ENCODE data around the gene BBS9.

BBS9 gene

DNA sequence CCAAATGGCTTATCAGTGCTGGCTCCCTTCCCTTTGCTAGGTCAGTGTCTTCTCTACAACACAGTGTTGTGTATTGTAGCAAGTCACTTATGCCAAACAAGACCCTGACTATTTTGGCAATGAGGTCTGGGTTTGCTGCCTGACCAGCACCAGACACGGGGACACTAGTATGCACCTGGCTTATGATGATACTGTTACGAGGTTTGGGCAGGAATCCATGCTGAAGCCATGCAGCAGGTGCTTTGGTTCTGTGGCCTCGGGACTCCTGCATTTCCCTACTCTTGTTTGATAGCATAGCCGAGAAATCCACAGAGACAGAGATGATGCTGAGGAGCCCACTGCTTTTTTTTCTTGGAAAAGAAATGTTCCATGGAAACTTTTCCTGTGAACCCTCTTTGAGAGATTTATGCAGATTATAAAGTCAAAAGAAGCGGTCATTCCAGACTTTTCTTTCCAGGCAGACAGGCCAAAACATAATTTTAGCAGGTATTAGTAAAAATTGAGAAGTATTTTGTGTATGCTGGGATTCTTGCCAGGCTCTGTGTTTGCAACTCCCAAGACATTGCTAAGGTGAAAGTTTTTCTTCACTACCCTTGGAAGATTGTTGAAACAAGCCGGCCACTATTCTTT, 291.1 kb downstream of the BBS9 start:
- DNase-seq = peak in 1 of 10 donors; percentile 19
- intact Hi-C loops (cut with DNase I) = no loop called here

DNA sequence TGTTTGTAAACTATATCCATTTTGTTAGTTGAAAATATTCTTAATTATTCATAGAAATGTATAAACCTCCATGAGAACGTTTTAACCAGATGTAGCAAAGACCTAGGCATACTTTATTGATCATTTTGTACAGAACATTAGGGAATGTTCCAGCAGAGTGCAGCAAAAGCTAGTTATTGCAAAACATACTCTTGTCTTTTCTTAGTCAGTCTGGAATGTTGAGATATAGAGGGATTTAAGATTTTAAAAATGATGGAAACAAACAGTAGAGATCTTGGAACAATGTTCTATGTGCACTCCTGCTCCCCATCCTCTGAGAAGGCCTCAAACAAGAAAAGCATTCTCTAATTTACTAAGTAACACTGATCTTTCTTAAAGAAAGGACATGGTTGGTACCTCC, 292.1 kb downstream of the BBS9 start:
- intact Hi-C loops (cut with DNase I) = no loop called here
- no peak for DNase-seq

DNA sequence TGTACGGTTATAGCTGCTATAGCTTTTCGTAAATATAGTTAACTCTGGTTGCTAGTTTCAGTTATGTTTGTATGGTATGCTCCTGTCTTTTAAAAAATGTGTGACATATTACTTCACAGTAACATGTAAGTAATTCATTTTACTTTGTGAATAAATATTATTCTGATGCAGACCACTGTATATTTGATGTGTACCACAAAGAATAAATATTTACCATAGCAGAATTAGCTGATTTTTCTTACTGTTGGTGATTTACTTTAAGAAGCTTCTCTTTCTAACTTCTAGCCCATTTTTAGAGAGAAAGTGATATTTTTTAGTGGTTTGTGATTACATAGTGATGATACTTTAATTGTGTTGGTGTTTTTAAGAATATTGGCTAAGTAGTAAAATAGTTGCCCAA, 292.8 kb downstream of the BBS9 start:
- intact Hi-C loops (cut with DNase I) = no loop called here
- DNase-seq = no peak

DNA sequence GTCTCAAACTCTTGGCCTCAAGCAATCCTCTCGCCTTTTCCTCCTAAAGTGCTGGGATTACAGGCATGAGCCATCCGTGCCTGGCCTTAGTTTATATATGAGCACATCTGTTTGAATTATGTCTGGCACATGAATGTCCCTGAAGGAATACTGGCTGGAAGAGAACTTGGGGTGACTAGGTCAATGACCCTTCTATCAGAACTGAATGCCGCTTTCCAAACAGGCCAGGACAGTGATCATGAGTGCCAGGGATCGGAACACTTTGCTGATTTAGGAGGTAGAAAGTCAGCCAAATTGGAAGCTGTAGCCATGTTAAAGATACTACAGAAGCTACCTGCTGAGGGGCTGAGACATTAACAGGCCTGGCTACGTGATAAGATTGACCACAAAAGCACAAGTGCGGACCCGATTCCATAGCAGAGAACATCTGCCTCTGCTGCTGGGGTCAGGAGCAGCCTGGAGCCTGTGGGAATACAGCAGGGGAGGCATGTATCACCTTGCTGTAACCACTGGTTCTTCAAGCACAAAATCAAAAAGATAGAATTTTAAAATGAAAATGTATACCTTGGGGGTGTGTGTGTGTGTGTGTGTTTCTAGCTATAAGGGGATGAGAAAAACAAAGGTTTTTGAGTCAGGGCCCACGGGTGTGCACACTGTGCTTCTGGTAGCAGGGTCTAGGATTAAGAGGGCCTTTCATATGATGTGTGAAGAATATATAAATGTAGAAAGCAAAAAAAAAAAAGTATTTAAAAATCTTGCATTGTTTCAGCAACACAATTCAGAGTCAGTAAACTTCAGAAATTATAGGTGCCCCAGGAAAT, 293.7 kb downstream of the BBS9 start:
- no peak for DNase-seq
- intact Hi-C loops (cut with DNase I) = no loop called here

DNA sequence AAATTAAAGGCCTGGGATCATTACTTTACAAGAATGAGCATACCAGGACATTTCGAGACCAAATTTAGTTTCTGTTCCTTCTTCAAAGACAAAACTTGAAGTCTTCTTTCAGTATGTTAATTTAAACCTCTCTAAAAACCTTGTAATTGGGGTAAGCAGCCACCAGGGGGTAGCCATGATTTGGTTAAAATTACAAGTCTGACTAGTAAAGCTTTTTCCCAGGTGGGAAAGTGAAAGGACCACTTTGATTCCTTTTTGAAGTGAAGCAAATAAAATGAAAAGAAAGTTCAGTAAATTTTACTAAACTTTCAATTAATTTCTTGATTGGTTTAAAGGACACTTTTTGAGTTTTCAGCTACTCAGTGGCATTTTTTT, 294.3 kb downstream of the BBS9 start:
- no peak for DNase-seq
- intact Hi-C loops (cut with DNase I) = no loop called here

DNA sequence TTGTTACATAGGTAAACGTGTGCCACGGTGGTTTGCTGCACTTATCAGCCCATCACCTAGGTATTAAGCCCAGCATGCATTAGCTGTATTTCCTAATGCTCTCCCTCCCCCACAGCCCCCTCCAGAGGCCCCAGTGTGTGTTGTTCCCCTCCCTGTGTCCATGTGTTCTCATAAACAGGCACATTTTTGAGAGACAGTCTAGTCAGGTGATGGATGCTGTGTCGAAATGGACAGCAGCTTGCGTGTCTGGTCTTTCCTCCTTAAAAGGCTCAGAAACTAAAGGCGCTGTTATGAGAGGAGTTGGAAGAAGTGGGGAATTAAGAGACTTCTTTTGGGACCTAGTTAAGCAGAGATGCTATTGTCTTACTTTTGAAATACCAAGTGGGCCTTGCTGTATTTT, 296.0 kb downstream of the BBS9 start:
- intact Hi-C loops (cut with DNase I) = no loop called here
- peak in 1 of 10 donors; percentile 5 for DNase-seq

DNA sequence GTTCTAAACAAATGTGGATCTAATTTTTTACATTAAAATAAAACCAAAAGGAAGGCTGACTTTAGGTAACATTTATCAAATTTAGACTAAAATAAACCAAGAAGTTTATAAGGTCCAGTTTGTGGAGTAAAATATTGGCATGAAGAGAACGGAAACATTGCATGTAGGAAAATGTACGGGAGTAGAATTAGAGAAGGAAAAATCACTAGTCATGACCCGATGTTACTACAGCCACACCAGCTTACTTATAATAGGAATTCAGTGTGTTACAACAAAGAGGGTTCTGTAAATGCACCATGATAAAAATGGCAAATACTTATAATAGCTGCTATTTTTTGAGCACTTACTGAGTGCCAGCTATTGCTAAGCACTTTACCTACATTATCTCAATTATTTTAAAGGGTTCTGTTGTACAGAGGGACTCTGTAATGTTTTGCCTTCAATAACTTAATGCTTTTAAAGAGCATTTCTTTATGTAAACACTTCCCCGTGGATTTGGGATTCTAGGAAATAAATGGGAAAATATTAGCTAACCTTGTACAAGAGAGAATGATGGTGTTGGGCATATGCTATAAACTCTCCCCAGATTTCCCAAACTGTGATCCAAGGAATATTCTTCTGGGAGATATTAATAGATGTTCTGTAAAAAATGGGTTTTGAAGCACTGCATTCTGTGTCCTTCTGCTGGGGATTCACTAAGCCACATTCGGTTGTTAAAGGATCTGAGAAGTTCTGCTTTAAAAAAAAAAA, 296.7 kb downstream of the BBS9 start:
- no peak for DNase-seq
- intact Hi-C loops (cut with DNase I) = no loop called here

DNA sequence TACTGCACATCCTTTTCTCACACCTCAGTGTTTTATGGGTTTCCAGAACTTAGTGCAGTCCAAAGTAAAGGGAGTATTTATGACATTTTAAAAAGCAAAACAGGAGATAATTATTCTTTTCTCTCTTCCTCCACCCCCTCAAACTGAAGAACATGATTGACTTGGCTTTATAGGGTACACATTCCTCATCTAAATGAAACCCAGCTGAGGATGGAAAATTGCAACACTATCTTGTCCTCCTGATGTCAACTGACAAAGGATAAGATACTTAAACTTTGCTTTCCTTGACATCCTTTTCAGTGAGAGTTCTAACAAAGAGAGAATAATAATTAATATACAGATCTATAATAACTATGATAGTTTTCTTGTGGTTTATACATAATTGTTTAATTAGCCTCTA, 299.1 kb downstream of the BBS9 start:
- no peak for DNase-seq
- intact Hi-C loops (cut with DNase I) = no loop called here

DNA sequence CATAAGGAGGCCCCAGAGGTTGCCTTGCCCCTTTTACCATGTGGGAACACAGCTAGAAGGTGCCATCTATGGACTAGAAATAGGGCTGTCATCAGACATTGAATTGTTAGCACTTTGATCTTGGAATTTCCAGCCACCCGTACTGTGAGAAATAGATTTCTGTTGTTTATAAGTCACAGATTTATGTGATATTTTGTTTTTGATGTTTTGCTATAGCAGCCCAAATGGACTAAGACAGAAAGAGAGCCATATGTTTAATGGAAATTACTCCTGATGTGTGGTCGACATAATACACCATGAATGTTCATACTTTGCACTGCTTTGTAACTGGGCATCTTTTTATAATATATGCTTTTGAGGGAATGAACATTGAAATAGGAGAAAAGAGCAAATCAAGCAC, 302.2 kb downstream of the BBS9 start:
- DNase-seq = no peak
- intact Hi-C loops (cut with DNase I) = no loop called here

DNA sequence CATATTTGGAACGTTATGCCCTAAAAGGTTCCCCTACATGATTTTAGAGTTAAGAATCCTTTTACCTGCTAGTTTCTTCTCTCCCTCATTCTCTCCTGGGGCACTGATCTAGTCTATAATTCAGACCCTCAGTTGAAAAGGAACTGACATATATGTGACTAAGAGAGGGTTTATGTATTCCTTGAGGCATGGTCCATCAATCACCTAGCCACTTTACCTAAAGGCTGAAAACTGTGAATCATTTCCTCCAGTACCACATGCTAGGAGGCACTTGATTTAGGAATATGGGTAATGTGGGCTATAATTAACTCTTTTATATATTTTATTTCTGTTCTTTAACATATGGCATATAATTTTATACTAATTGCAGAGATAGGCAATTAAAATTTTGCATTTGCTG, 303.5 kb downstream of the BBS9 start:
- DNase-seq = no peak
- intact Hi-C loops (cut with DNase I) = no loop called here

DNA sequence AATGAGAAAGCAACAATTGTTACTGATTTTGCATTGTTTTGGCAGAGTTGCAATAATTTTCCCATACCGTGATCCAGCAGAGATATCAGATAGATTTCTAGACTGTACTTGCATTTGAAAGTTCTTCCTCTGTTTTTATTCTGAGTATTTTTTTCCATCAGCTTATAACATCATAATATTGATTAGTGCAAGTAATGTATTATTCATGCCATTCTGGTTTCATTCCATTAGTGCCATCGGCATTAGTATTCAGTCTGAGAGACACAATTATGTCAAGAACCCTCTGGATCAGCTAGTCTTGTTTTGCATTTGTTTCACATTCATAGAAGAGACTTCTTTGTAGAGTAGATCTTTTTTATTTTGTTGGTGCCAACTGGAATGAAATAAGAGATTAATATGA, 304.0 kb downstream of the BBS9 start:
- intact Hi-C loops (cut with DNase I) = no loop called here

DNA sequence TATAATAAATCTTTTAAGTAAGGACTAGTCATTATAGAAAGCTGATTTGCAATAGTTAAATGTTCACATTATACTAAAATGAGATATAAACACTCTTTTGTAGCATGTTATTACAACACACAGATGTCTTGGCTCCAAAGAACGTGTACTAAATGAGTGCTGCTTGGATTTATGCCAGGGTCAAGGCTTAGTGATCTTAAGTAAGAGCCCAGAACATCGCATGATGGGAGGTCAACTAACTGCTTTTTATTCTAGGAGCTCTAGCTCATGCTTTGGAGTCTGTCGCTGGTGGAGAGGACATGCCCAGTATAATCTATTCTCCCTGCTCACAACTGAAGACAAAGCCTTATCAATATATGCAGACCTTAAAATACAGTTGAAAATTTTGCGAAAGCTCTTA, 315.1 kb downstream of the BBS9 start:
- DNase-seq = no peak
- intact Hi-C loops (cut with DNase I) = no loop called here

More for the DNA sequence above, 304.0 kb downstream of the BBS9 start:
- no peak for DNase-seq

DNA sequence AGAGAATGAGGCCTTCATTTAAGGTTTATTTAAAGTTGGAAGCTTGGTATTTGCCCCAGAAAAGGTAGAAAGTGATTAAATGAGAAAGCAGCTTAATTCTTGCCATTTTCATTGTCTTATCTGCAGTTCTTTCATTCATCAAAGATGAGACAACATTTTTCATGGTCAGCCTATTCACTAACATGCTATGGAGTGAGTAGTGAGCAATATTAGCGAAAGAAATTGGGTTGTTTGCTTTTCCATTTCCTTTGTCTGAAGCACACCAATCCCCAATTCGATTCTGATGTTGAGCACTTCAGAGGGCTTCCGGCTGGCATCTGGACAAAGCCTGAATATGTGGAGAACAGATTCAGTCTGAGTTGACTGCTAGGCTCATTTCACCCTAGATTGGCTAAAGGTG, 317.2 kb downstream of the BBS9 start:
- intact Hi-C loops (cut with DNase I) = no loop called here
- no peak for DNase-seq

DNA sequence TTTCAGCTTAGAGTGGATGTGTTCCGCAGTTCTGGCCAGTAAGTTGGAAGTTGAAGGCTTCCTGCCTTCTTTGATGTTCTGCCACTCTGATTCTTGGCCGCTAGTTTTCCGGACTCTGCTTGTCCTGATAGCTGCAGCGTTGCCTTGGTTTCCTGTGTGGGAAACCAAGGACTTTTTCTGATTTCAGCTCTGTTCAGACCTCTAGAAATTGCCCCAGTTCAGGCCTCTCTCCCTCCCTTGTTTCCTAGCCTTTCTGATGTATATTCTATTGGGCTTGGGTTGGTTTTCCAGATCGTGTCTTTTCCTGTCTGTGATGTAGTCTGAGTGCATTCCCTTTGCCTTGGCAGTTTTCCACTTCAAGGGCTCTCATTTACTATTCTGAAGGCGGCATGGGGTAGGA, 318.7 kb downstream of the BBS9 start:
- intact Hi-C loops (cut with DNase I) = no loop called here

DNA sequence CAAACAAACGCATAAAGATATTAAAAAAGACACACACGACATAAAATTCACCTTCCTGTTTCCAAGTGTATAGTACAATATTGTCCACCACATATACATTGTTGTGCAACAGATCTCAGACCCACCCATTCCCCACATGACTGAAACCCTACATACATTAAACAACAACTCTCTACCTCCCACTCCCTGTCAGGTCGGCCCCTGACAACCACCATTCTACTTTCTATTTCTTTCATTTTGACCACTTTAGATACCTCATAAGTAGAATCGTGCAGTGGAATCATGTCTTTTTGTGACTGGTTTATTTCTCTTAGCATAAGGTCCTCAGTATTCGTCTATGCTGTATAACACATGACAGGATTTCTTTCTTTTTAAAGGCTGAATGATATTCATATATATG, 320.5 kb downstream of the BBS9 start:
- intact Hi-C loops (cut with DNase I) = no loop called here
- DNase-seq = no peak

More for the DNA sequence above, 318.7 kb downstream of the BBS9 start:
- peak in 1 of 10 donors; percentile 11 for DNase-seq

DNA sequence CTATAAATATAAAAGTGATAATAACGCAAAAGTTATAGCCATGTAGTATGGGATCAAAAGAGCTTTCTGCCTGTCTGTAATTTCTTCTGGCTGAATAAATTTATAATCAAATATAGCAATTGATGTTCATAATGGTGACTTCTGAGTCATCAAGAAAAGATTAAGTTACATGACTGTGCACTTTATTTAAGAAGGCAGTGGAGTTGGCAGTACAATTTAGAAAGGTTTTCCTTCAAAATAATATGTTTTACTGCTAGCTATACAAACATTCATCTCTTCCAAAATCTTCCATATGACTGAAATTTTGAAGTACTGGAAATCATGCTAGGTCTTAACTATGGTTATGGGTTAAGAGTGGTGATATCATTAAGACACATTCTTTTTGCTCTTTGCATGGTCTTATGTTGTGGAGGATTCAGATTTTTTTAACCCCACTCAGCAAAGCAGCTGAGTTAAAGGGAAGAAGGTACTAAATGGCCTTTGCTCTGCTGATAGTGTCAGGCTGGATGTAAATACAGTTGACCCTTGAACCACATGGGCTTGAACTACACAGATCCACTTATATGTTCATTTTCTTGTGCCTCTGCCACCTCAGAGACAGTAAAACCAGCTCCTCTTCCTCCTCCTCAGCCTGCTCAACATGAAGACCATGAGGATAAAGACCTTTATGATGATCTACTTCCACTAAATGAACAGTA, 323.6 kb downstream of the BBS9 start:
- DNase-seq = no peak
- intact Hi-C loops (cut with DNase I) = no loop called here

DNA sequence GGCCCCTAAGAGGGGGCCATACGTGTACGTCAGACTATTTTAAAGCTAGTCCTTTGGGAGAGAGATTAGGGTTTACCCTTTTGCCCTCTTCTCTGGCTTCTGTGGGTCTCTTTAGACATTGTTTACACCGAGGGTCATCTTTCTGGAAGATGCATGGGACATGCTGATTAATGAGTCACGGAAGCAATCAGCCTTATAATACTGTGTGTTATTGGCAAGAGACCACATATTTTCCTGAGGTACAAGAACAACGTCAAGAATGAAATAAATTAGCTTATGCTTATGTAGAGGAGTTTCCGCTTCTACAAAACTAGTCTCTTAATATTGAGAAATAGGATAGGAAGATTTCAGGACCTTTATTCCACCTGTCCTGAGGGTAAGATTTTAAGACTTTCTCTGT, 327.7 kb downstream of the BBS9 start:
- DNase-seq = no peak
- intact Hi-C loops (cut with DNase I) = no loop called here

DNA sequence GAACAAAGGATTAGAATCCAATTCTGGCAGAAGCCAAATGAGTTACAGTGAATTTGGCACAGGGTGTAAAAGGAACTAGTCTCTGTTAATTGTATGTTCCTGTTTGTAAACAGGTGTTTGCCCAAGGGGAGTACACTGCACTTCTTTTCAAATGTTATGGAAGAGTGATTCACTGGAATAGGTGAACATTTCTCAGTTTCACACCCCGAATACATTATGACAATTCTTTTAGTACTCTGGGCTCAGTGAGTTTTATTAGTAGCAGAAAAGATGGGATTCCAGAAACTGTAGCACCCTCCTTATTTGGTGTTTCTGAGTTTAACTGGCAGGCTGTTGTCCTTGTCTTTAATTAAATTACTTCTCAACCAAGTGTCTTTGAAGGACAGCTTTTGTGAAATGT, 329.2 kb downstream of the BBS9 start:
- DNase-seq = no peak
- intact Hi-C loops (cut with DNase I) = no loop called here

DNA sequence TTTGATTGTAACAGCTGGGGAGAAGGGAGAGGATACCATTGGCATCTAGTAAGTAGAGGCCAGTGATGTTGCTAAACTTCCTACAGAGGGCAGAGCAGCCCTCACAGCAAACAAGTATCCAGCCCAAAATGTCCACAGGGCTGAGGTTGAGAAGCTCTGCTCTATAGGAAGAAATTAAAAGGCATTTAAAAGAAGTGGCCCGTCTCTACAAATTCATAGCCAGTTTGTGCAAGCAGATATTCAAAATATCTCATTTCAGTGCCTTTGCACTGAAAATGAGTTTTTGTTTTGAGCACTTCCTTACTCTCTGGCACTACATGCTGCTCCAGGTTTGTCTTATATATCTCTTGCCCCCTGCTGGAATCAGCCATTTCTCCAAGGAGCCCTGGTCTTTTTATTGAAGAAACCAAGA, 330.0 kb downstream of the BBS9 start:
- intact Hi-C loops (cut with DNase I) = no loop called here
- peak in 2 of 10 donors; percentile 13 to 54 for DNase-seq

DNA sequence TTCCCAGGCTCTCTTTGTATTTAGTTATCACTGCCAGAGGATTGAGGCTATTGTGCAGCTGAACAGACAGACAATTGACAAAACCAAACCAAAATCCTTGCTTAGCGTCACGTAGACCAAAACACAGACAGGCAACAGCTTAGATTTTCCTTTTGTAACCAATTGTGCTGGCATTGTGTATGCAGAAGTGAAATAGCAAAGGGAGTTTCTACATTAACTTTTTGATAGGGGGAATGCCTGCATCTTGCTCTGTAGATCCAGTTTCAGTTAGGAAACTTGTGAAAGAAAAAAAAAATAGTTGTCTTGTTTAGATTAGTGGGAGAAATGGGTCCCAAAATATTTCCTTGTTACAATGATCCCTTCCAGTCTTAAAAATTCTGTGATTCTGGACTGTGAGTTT, 333.8 kb downstream of the BBS9 start:
- intact Hi-C loops (cut with DNase I) = no loop called here
- DNase-seq = no peak

DNA sequence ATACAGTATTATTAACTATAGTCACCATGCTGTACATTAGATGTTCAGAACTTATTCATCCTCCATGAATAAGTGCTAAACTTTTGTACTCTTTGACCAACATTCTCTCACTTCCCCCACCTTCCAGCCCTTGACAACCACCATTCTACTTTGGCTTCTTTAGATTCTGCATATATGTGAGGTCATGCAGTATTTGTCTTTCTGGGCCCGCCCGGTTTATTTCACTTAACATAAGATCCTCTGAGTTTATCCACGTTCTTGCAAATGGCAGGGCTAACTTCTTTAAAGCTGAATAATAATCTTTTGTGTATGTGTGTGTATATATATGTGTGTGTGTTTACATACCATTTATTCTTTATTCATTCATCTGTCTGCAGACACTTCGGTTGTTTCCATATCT, 336.8 kb downstream of the BBS9 start:
- intact Hi-C loops (cut with DNase I) = no loop called here
- DNase-seq = no peak
